GM19025 (cell line): Measurements from ENCODE around the gene PAX9.

ENCODE experiments used
- ATAC-seq: cut with Tn5 transposase; IDR thresholded peaks from one replicate; pipeline ENCODE4 v1.9.1; 2021; ENCODE audit warnings: mild to moderate bottlenecking, low read depth, moderate library complexity; ENCODE audit not compliant: unreplicated experiment

The PAX9 gene

DNA sequence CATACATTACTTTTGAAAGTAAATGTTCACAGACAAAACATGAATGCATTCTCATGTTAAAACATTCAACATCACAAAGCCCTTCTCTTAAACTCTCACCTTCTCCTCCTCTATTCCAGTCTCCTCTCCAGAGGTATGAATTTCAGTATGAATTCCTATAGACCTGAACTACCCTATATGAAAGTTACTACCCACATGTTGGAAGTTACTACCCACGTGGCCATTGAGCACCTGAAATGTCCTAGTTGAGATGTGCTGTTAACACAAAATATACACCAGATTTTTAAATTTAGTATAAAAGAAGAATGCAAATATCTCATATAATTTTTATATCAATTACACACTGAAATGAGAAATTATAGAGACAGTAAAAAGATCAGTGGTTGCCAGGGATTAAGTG is 60.2 kb downstream of the PAX9 start:
- no peak for ATAC-seq

DNA sequence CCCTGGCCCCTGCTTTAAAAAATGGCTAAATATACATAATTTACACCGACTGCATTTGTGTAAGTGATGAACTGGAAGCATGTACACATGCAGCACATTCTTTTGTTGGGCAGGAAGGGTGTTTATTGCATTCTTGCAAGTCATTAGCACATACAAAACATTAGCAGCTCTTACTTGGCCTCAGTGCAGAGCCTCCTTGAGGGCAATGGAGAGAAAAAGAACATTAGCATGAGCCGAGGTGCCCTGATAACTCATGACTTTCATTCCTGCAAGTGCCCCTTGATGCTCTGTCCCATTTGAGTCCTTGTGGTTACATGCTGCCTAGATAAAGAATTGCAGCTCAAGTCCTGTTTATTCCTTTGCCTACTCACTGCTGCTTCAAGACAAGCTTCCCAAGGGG is 61.9 kb downstream of the PAX9 start:
- no peak for ATAC-seq

DNA sequence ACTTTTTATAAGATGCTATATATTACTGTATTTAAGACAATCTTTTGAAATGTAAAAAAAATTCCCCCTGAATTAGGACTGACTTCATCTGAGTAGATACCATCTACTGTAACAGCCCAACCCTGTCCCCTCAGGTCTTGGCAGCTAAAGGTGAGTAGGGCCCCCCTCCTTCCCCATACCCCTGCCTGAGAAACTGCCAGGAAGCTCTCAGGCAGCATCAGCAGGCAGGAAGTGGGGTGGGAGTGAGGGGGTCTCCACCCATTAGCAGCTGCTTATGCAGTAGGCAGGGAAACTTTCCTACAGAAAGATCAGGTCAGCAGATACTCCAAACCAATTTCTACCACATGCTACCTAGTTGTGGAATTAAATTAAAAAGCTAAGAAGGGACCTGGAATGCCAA is 62.5 kb downstream of the PAX9 start:
- no peak for ATAC-seq

DNA sequence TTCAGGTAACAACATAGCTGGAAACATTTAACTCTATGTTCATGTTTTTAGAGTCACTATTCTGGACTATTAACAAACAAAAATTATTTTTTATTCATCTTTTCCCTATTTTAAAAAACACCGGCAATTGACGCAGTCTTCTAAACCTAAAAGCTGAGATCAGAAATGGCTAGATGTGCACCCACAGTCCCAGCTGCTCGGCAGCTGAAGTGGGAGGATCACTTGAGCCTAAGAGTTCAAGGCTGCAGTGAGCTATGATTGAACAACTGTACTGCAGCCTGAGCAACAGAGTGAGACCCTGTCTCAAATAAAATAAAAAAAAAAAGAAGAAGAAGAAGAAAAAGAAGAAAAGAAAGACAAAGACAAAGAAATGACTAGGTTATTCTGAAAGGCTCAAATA is 64.5 kb downstream of the PAX9 start:
- ATAC-seq = no peak
